Parathyroid adenoma (tissue), 2 donors: ENCODE results near the gene TXNDC11.

ENCODE experiments used
- H2AFZ ChIP-seq: fragments of 300-600 bp; sonication (generic); one replicate; pipeline ENCODE4 v1.7.0; 2017; ENCODE audit warnings: antibody characterized with exemption, mild to moderate bottlenecking
- H3K27ac ChIP-seq: fragments of 300-600 bp; sonication (generic); one replicate; pipeline ENCODE4 v1.7.0; 2017
- H3K27me3 ChIP-seq: fragments of 300-600 bp; sonication (generic); one replicate; pipeline ENCODE4 v1.7.0; 2017; ENCODE audit warnings: low read length; ENCODE audit not compliant: control insufficient read depth, insufficient read depth
- H3K36me3 ChIP-seq: fragments of 300-600 bp; sonication (generic); one replicate; pipeline ENCODE4 v1.7.0; 2017; ENCODE audit warnings: low read length; ENCODE audit not compliant: control insufficient read depth, insufficient read depth
- H3K4me1 ChIP-seq: fragments of 300-600 bp; sonication (generic); one replicate; pipeline ENCODE4 v1.7.0; 2017; ENCODE audit warnings: control low read depth
- H3K4me2 ChIP-seq: fragments of 300-600 bp; sonication (generic); one replicate; pipeline ENCODE4 v1.7.0; 2017; ENCODE audit warnings: low read length
- H3K4me3 ChIP-seq: fragments of 300-600 bp; sonication (generic); one replicate; pipeline ENCODE4 v1.7.0; 2017; ENCODE audit warnings: low read depth, low read length
- H3K79me2 ChIP-seq: fragments of 300-600 bp; sonication (generic); one replicate; pipeline ENCODE4 v1.7.0; 2017; ENCODE audit warnings: control low read depth
- H3K9ac ChIP-seq: fragments of 300-600 bp; sonication (generic); one replicate; pipeline ENCODE4 v1.7.0; 2017; ENCODE audit warnings: mild to moderate bottlenecking
- H3K9me3 ChIP-seq: fragments of 300-600 bp; sonication (generic); one replicate; pipeline ENCODE4 v1.7.0; 2017; ENCODE audit warnings: low read length; ENCODE audit not compliant: control insufficient read depth
- CTCF ChIP-seq: fragments of 300-600 bp; sonication (generic); IDR thresholded peaks from one replicate; pipeline ENCODE4 v1.7.0; 2017; ENCODE audit warnings: antibody characterized with exemption, mild to moderate bottlenecking
- donor health status: primary hyperparathyroidism.

The TXNDC11 gene

GRCh38 chr16:11707679-11708197 is 34.9 kb downstream of the TXNDC11 start:
- no peak overlapping the region for H3K4me3 ChIP-seq
- TF ChIP-seq CTCF, result no peak
- peaks cover 5% of the 10 kb centered on the region for H3K4me1 ChIP-seq
- no peak overlapping the region for H3K4me2 ChIP-seq
- H3K79me2 ChIP-seq, result peaks cover 16% of the 10 kb centered on the region
- no peaks in the 10 kb centered on the region for H3K9me3 ChIP-seq
- no peak overlapping the region for H3K27ac ChIP-seq
- H3K9ac ChIP-seq, result no peak overlapping the region
- H2AFZ ChIP-seq, result no peak overlapping the region
- no peaks in the 10 kb centered on the region for H3K36me3 ChIP-seq
- no peaks in the 10 kb centered on the region for H3K27me3 ChIP-seq

- no peak overlapping the region for H3K27ac ChIP-seq
- no peak overlapping the region for H3K9ac ChIP-seq
Observed at GRCh38 chr16:11706180-11706742, 36.4 kb downstream of the TXNDC11 start.

DNA sequence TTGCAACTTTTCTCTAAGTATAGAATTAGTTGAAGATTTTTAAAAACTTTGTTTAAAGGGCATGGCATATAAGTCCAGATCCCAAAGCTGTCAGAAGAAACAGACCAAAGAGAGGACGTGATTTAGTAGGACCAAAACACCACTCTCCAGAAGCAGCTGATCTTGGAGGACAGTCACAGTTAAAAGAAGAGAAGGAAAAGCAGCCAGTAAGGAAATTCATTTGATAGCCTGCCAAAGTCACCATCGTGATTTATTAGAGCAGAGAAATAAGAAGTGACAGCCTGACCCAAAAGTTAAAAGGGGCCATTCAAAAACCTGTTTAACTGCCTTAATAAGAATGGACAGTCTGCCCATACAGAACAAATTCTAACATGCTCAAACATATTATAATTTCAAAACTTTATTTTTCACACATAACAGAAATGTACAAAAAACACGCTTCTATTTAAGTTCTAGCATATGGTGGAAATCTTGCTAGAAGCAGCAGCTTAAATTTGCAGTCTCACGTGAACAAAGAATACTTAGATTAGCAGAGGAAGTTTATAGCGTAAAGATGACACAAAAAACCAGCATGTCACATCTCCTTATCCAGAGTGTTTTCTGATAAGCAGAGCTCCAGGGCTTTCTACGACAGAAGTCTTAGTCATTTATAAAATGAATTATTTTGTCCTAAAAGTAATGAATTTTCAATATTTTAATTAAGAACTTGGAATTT is 37.2 kb downstream of the TXNDC11 start:
- TF ChIP-seq CTCF, result no peak
- Histone ChIP-seq H3K9ac (no peak overlapping the region), H3K36me3 (no peaks in the 10 kb centered on the region), H3K4me2 (no peak overlapping the region), H3K9me3 (no peaks in the 10 kb centered on the region), H3K4me3 (no peak overlapping the region), H3K4me1 (peaks cover 5% of the 10 kb centered on the region), H2AFZ (no peak overlapping the region), H3K27me3 (no peaks in the 10 kb centered on the region), H3K79me2 (peaks cover 17% of the 10 kb centered on the region), H3K27ac (no peak overlapping the region)

More at GRCh38 chr16:11706180-11706742, 36.4 kb downstream of the TXNDC11 start:
- Histone ChIP-seq H3K27me3 (no peaks in the 10 kb centered on the region), H2AFZ (no peak overlapping the region), H3K4me2 (no peak overlapping the region), H3K36me3 (no peaks in the 10 kb centered on the region), H3K4me1 (peaks cover 5% of the 10 kb centered on the region), H3K79me2 (peaks cover 15% of the 10 kb centered on the region), H3K4me3 (no peak overlapping the region), H3K9me3 (no peaks in the 10 kb centered on the region)
- TF ChIP-seq CTCF, result no peak

GRCh38 chr16:11700264-11701029 is 42.2 kb downstream of the TXNDC11 start:
- no peak for TF ChIP-seq CTCF
- peaks cover 10% of the 10 kb centered on the region for H3K4me1 ChIP-seq
- no peaks in the 10 kb centered on the region for H3K27me3 ChIP-seq
- no peaks in the 10 kb centered on the region for H3K9me3 ChIP-seq
- no peak overlapping the region for H3K4me2 ChIP-seq
- H3K79me2 ChIP-seq, result peaks cover 21% of the 10 kb centered on the region
- no peak overlapping the region for H2AFZ ChIP-seq
- no peaks in the 10 kb centered on the region for H3K36me3 ChIP-seq
- no peak overlapping the region for H3K9ac ChIP-seq
- H3K4me3 ChIP-seq, result no peak overlapping the region
- H3K27ac ChIP-seq, result no peak overlapping the region
